ENCODE data around the gene MYH7.
"Not testable (repeated sequence)": the region's sequence is repeated elsewhere in the genome, so short reads cannot be mapped to it uniquely, and the experiment has no call there.

MYH7 gene

GRCh38 chr14:23400496-23401149 lies 34.8 kb downstream of the MYH7 start:
- ATAC-seq, result not testable (repeated sequence)

GRCh38 chr14:23399591-23399990 lies 35.9 kb downstream of the MYH7 start:
- TF ChIP-seq SNAI2 (CRISPR knock-in tag; IDR thresholded peaks at IDR 0.05), result no peak
- TF ChIP-seq TSHZ2 (CRISPR knock-in tag; IDR thresholded peaks at IDR 0.05), result no peak
- no peak for TF ChIP-seq CREB5 (CRISPR knock-in tag; IDR thresholded peaks at IDR 0.05; ENCODE audit: low read depth)
- no peak for ATAC-seq

GRCh38 chr14:23399136-23399535 lies 36.3 kb downstream of the MYH7 start:
- TF ChIP-seq ARNTL (CRISPR knock-in tag; IDR thresholded peaks at IDR 0.05; ENCODE audit: borderline replicate concordance, low read depth), result no peak
- TF ChIP-seq TOX (CRISPR knock-in tag; IDR thresholded peaks at IDR 0.05; ENCODE audit: borderline replicate concordance), result no peak
- no peak for TF ChIP-seq ZC3H10 (CRISPR knock-in tag; IDR thresholded peaks at IDR 0.05)
- TF ChIP-seq ISL1 (CRISPR knock-in tag; IDR thresholded peaks at IDR 0.05), result no peak
- TF ChIP-seq CSRNP3 (CRISPR knock-in tag; IDR thresholded peaks at IDR 0.05), result no peak
- no peak for TF ChIP-seq BACH2 (CRISPR knock-in tag; IDR thresholded peaks at IDR 0.05; ENCODE audit: borderline replicate concordance)
- no peak for TF ChIP-seq PATZ1 (CRISPR knock-in tag; IDR thresholded peaks at IDR 0.05; ENCODE audit: borderline replicate concordance)
- no peak for TF ChIP-seq GLIS3 (CRISPR knock-in tag; IDR thresholded peaks at IDR 0.05)
- TF ChIP-seq TSHZ2 (CRISPR knock-in tag; IDR thresholded peaks at IDR 0.05), result no peak
- no peak for TF ChIP-seq PPARA (CRISPR knock-in tag; IDR thresholded peaks at IDR 0.05; ENCODE audit: borderline replicate concordance)
- no peak for ATAC-seq

- no peak for ATAC-seq
- TF ChIP-seq POU6F1 (CRISPR knock-in tag; IDR thresholded peaks at IDR 0.05; ENCODE audit: borderline replicate concordance, low read depth) (no peak), TSHZ2 (CRISPR knock-in tag; IDR thresholded peaks at IDR 0.05) (no peak)
Measured at GRCh38 chr14:23398348-23398747, 37.1 kb downstream of the MYH7 start.
